ENCODE measurements around the gene ADCY4.

ADCY4 gene

DNA sequence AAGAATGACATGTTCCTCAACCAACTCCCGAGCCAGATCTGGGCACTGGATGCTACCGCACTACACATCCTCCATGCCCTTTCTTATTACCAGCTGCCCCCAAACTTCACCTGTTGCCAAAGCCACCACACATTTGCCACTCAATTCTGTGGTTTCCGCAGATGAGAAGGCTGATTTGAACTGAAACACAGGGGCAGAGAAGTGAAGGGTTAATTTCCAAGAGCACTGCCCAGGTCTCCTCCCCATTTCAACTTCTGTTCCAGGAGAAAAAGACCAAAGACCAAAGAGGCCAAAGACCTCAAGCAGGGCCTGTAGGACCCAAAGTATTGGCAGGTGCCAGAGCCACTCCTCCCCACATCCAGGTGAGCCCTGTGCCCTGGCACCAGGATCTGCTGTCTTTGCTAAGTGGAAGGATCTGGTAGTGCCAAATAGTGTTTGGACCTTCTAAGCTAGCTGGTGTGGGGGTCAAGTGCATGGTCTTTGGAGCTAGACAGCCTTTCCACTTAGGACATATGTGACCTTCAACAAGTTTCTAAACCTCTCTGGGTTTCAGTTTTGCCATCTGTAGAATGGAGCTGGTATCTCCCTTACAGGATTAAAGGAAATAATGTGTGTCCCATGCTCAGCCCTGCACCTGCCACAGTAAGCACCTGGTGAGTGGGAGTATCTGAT is 43.3 kb downstream of the ADCY4 start:
- no peaks in the 10 kb centered on the region for H3K9me3 ChIP-seq (ENCODE audit: insufficient read depth, low read length)
- TF ChIP-seq SUZ12 (IDR thresholded peaks at IDR 0.05; ENCODE audit: extremely low read depth, insufficient read depth, insufficient read length) (no peak), YY1 (IDR thresholded peaks at IDR 0.05; ENCODE audit: insufficient read depth, insufficient read length) (no peak), ZNF274 (IDR thresholded peaks at IDR 0.05; ENCODE audit: low read depth, low read length) (no peak)
- peaks cover 48% of the 10 kb centered on the region for H3K36me3 ChIP-seq (ENCODE audit: insufficient read depth, insufficient read length, low read length)
- no peaks in the 10 kb centered on the region for H3K27me3 ChIP-seq (ENCODE audit: insufficient read depth, insufficient read length)
- DNase-seq (ENCODE audit: low read depth, low spot score) = no peak
- peaks cover 1% of the 10 kb centered on the region for H3K4me1 ChIP-seq (ENCODE audit: insufficient read depth, insufficient read length)
- H3K4me3 ChIP-seq (ENCODE audit: insufficient read length, low read depth) = no peak overlapping the region
- no peak overlapping the region for H3K9ac ChIP-seq (ENCODE audit: insufficient read length, low read depth)

- no peak overlapping the region for H3K4me3 ChIP-seq (ENCODE audit: insufficient read length, low read depth)
- no peaks in the 10 kb centered on the region for H3K4me1 ChIP-seq (ENCODE audit: insufficient read depth, insufficient read length)
- H3K9ac ChIP-seq (ENCODE audit: insufficient read length, low read depth) = no peak overlapping the region
- DNase-seq (ENCODE audit: low read depth, low spot score) = no peak
- H3K27me3 ChIP-seq (ENCODE audit: insufficient read depth, insufficient read length) = no peaks in the 10 kb centered on the region
- H3K9me3 ChIP-seq (ENCODE audit: insufficient read depth, low read length) = no peaks in the 10 kb centered on the region
- peaks cover 41% of the 10 kb centered on the region for H3K36me3 ChIP-seq (ENCODE audit: insufficient read depth, insufficient read length, low read length)
- no peak for TF ChIP-seq SUZ12 (IDR thresholded peaks at IDR 0.05; ENCODE audit: extremely low read depth, insufficient read depth, insufficient read length)
- TF ChIP-seq ZNF274 (IDR thresholded peaks at IDR 0.05; ENCODE audit: low read depth, low read length) = no peak
Measured at GRCh38 chr14:24290746-24291145, 44.1 kb downstream of the ADCY4 start.

GRCh38 chr14:24289649-24290280 is 45.1 kb downstream of the ADCY4 start:
- no peak for TF ChIP-seq ZNF274 (IDR thresholded peaks at IDR 0.05; ENCODE audit: low read depth, low read length)
- no peak for DNase-seq (ENCODE audit: low read depth, low spot score)
- Histone ChIP-seq H3K9ac (ENCODE audit: insufficient read length, low read depth) (no peak overlapping the region), H3K27me3 (ENCODE audit: insufficient read depth, insufficient read length) (no peaks in the 10 kb centered on the region), H3K4me1 (ENCODE audit: insufficient read depth, insufficient read length) (no peaks in the 10 kb centered on the region), H3K36me3 (ENCODE audit: insufficient read depth, insufficient read length, low read length) (peaks cover 36% of the 10 kb centered on the region), H3K9me3 (ENCODE audit: insufficient read depth, low read length) (no peaks in the 10 kb centered on the region), H3K4me3 (ENCODE audit: insufficient read length, low read depth) (no peak overlapping the region)

DNA sequence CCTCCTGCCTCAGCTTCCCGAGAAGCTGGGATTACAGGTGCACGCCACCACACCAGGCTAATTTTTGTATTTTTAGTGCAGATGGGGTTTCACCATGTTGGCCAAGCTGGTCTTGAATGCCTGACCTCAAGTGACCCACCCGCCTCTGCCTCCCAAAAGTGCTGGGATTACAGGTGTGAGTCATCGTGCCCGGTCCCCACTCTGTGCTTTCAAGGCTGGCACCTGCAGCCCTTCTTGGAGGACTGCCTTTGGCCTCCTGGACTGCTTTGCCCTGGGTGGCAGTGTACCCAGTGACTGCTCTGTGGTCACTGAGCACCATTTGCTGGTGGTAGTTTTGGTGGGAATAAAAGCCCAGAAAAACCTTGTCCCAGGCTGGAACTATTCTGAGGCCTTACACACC is 47.9 kb downstream of the ADCY4 start:
- Histone ChIP-seq H3K4me1 (ENCODE audit: insufficient read depth, insufficient read length) (no peaks in the 10 kb centered on the region), H3K36me3 (ENCODE audit: insufficient read depth, insufficient read length, low read length) (peaks cover 26% of the 10 kb centered on the region), H3K9me3 (ENCODE audit: insufficient read depth, low read length) (no peaks in the 10 kb centered on the region), H3K4me3 (ENCODE audit: insufficient read length, low read depth) (no peak overlapping the region), H3K9ac (ENCODE audit: insufficient read length, low read depth) (no peak overlapping the region), H3K27me3 (ENCODE audit: insufficient read depth, insufficient read length) (no peaks in the 10 kb centered on the region)
- no peak for DNase-seq (ENCODE audit: low read depth, low spot score)
- TF ChIP-seq YY1 (IDR thresholded peaks at IDR 0.05; ENCODE audit: insufficient read depth, insufficient read length) = no peak
- TF ChIP-seq ZNF274 (IDR thresholded peaks at IDR 0.05; ENCODE audit: low read depth, low read length) = no peak
- no peak for TF ChIP-seq SUZ12 (IDR thresholded peaks at IDR 0.05; ENCODE audit: extremely low read depth, insufficient read depth, insufficient read length)

- DNase-seq (ENCODE audit: low read depth, low spot score) = no peak
- Histone ChIP-seq H3K27me3 (ENCODE audit: insufficient read depth, insufficient read length) (no peaks in the 10 kb centered on the region), H3K9ac (ENCODE audit: insufficient read length, low read depth) (no peak overlapping the region), H3K4me3 (ENCODE audit: insufficient read length, low read depth) (no peak overlapping the region), H3K4me1 (ENCODE audit: insufficient read depth, insufficient read length) (peaks cover 4% of the 10 kb centered on the region), H3K9me3 (ENCODE audit: insufficient read depth, low read length) (no peaks in the 10 kb centered on the region), H3K36me3 (ENCODE audit: insufficient read depth, insufficient read length, low read length) (peaks cover 11% of the 10 kb centered on the region)
- TF ChIP-seq YY1 (IDR thresholded peaks at IDR 0.05; ENCODE audit: insufficient read depth, insufficient read length) (no peak), ZNF274 (IDR thresholded peaks at IDR 0.05; ENCODE audit: low read depth, low read length) (no peak), SUZ12 (IDR thresholded peaks at IDR 0.05; ENCODE audit: extremely low read depth, insufficient read depth, insufficient read length) (no peak)
Measured at GRCh38 chr14:24285351-24285750, 49.5 kb downstream of the ADCY4 start.

DNA sequence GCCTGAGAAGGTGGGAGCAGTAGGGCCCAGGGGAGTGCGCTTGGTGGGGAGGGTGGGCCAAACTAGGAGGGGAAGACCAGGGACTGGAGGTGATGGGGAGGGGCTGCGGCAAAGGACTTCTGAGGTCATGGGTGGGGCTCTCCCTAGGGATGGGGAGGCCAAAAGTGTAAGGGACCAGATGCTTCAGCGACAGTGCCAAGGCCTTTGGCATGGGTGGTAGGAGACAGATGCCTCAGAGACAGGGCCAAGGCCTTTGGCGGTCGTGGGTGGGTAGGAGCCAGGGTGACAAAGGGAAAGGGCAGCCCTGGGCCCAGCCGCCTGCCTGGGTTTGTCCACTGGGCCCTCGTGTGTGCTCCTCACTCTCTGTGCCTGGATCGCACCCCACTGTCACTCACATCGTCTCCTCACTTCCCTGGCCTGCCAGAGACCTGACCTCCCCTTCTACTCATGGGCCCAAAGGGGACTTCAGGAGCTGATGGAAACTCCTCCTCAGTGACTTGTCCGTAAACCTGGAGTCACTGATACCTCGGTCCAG is 50.3 kb downstream of the ADCY4 start:
- H3K27me3 ChIP-seq (ENCODE audit: insufficient read depth, insufficient read length) = no peaks in the 10 kb centered on the region
- no peaks in the 10 kb centered on the region for H3K9me3 ChIP-seq (ENCODE audit: insufficient read depth, low read length)
- TF ChIP-seq ZNF274 (IDR thresholded peaks at IDR 0.05; ENCODE audit: low read depth, low read length) (no peak), YY1 (IDR thresholded peaks at IDR 0.05; ENCODE audit: insufficient read depth, insufficient read length) (no peak), SUZ12 (IDR thresholded peaks at IDR 0.05; ENCODE audit: extremely low read depth, insufficient read depth, insufficient read length) (no peak)
- no peak for DNase-seq (ENCODE audit: low read depth, low spot score)
- H3K9ac ChIP-seq (ENCODE audit: insufficient read length, low read depth) = no peak overlapping the region
- H3K4me1 ChIP-seq (ENCODE audit: insufficient read depth, insufficient read length) = peaks cover 4% of the 10 kb centered on the region
- H3K36me3 ChIP-seq (ENCODE audit: insufficient read depth, insufficient read length, low read length) = peaks cover 4% of the 10 kb centered on the region
- H3K4me3 ChIP-seq (ENCODE audit: insufficient read length, low read depth) = no peak overlapping the region

DNA sequence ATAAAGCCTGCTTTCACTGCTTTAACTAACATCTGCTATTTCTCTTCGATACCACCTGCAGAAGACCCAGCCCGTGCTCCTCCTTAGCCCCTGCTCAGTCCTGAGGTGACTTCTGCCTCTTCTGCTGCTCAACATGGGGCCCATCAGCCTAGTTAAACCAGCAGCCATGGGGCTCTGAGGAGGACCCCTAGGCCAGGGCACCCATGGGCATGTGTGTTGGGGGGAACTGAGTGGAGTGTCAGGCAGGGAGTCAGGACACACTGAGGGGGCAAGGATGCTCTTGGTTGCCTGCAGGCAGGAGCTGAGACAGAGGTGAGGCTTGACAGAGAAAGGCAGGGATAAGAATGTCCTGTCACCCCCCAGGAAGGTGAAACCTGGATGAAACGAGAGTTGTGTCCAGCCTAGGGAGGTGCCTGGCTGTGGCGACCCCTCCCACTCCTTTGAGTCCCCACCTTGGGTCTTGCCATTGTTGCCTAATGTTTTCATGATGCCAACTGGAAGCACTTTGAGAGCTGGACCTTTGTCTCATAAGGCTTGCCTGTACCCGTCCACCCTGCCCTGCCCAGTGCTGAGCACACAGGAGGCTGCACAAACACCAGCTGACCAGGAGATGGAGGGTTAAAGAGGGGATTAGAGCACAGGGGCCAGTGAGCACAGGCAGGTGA is 50.9 kb downstream of the ADCY4 start:
- no peak overlapping the region for H3K4me3 ChIP-seq (ENCODE audit: insufficient read length, low read depth)
- H3K9me3 ChIP-seq (ENCODE audit: insufficient read depth, low read length) = no peaks in the 10 kb centered on the region
- DNase-seq (ENCODE audit: low read depth, low spot score) = no peak
- H3K9ac ChIP-seq (ENCODE audit: insufficient read length, low read depth) = no peak overlapping the region
- TF ChIP-seq SUZ12 (IDR thresholded peaks at IDR 0.05; ENCODE audit: extremely low read depth, insufficient read depth, insufficient read length) (no peak), ZNF274 (IDR thresholded peaks at IDR 0.05; ENCODE audit: low read depth, low read length) (no peak), YY1 (IDR thresholded peaks at IDR 0.05; ENCODE audit: insufficient read depth, insufficient read length) (no peak)
- peaks cover 4% of the 10 kb centered on the region for H3K4me1 ChIP-seq (ENCODE audit: insufficient read depth, insufficient read length)
- no peaks in the 10 kb centered on the region for H3K27me3 ChIP-seq (ENCODE audit: insufficient read depth, insufficient read length)
- no peaks in the 10 kb centered on the region for H3K36me3 ChIP-seq (ENCODE audit: insufficient read depth, insufficient read length, low read length)

Data from NT2/D1 (cell line).